ENCODE results near the gene KLHL29. TPM values are rescaled to one million over a fixed set of nuclear protein-coding genes. Genes with fewer than 3 reads are reported as not detected.

The KLHL29 gene
- total RNA-seq, 1 experiment from 2014 or later: 16.7 TPM

GRCh38 chr2:23491591-23492336 lies 106.8 kb downstream of the KLHL29 start:
- BruUV-seq (replicated peaks): no TSS peak
- CTCF ChIA-PET: no interaction called here
- Histone ChIP-seq H3K79me2 (ENCODE audit: insufficient read depth, low read length) (no peaks in the 10 kb centered on the region), H3K4me1 (ENCODE audit: control insufficient read depth in 1 of 2, insufficient read depth in 2 of 2, low read length in 2 of 2) (peaks cover 17% of the 10 kb centered on the region in 2 experiments), H3K4me2 (ENCODE audit: low read length) (no peak overlapping the region), H3K4me3 (replicated peaks in 1 of 2; ENCODE audit: low read depth in 1 of 2, low read length in 2 of 2) (no peak overlapping the region), H3K36me3 (ENCODE audit: control insufficient read depth in 1 of 2, insufficient read depth in 2 of 2, low read length in 2 of 2) (no peaks in the 10 kb centered on the region), H2AFZ (ENCODE audit: low read depth, low read length, poor library complexity, severe bottlenecking) (no peak overlapping the region), H3K9me3 (ENCODE audit: control insufficient read depth in 1 of 2, insufficient read depth in 1 of 2, low read depth in 1 of 2, low read length in 2 of 2) (no peaks in the 10 kb centered on the region), H3K27ac (ENCODE audit: low read depth, low read length) (no peak overlapping the region), H3K9ac (ENCODE audit: low read length) (no peak overlapping the region), H3K27me3 (ENCODE audit: insufficient read depth, low read length) (no peaks in the 10 kb centered on the region), H3K9me2 (ENCODE audit: insufficient read depth) (no peaks in the 10 kb centered on the region), H4K20me1 (ENCODE audit: insufficient read depth) (no peaks in the 10 kb centered on the region)
- intact Hi-C loops (cut with micrococcal nuclease): no loop called here
- DNase-seq (ENCODE audit: low read depth, low spot score) (no peak), ATAC-seq (no peak)
- no peak for TF ChIP-seq MAX (IDR thresholded peaks at IDR 0.05)
- TF ChIP-seq ELF1 (IDR thresholded peaks at IDR 0.05; ENCODE audit: borderline replicate concordance, low read depth): no peak
- TF ChIP-seq ZFX (IDR thresholded peaks at IDR 0.05): no peak
- TF ChIP-seq RAD21 (IDR thresholded peaks at IDR 0.05; ENCODE audit: low read depth): no peak
- no peak for TF ChIP-seq CTCF (IDR thresholded peaks at IDR 0.05 in 2 of 3, conservative IDR thresholded peaks at IDR 0.05 in 1 of 3; ENCODE audit: borderline replicate concordance in 1 of 3, insufficient read depth in 1 of 3, low read depth in 2 of 3, low read length in 2 of 3)
- TF ChIP-seq EZH2 (IDR thresholded peaks at IDR 0.05): no peak
- TF ChIP-seq TCF7L2 (IDR thresholded peaks at IDR 0.05; ENCODE audit: borderline replicate concordance, extremely low read depth, insufficient read depth, insufficient read length): no peak
- TF ChIP-seq SP1 (IDR thresholded peaks at IDR 0.05; ENCODE audit: low read depth): no peak
- no peak for TF ChIP-seq ATF3 (IDR thresholded peaks at IDR 0.05)
- TF ChIP-seq YY1 (IDR thresholded peaks at IDR 0.05; ENCODE audit: extremely low read depth, insufficient replicate concordance, low read depth, low read length): no peak
- no peak for TF ChIP-seq POLR2A (IDR thresholded peaks at IDR 0.05; ENCODE audit: borderline replicate concordance, extremely low read depth, insufficient read depth, insufficient read length)
- RAD21 ChIA-PET (ENCODE audit: low non-redundant PET in 1 of 2, low total read pairs in 2 of 2, uncharacterized antibody in 2 of 2, unreplicated experiment in 2 of 2): no interaction called here
- POLR2A ChIA-PET: no interaction called here
